Activated T-helper 1 cell treated with anti-CD3 and anti-CD28 coated beads, Interleukin-12 subunit alpha, Interleukin-12 subunit beta, Interleukin-2, Interleukin-4 antibody, amounts not matched to agents 30 ng/mL and 10 ng/mL and 1 ng/mL, durations not matched to agents 14 hours and 24 hours and 36 hours (primary cell): Measurements from ENCODE around the gene RBM47. TPM values are rescaled to one million over a fixed set of nuclear protein-coding genes. Genes with fewer than 3 reads are reported as not detected.
"Not testable (repeated sequence)": the region's sequence is repeated elsewhere in the genome, so short reads cannot be mapped to it uniquely, and the experiment has no call there.

Experiments used
- DNase-seq: peaks from one replicate; pipeline ENCODE4 v3.0.0; 2021; ENCODE audit warnings: low spot score
- H3K27ac Mint-ChIP-seq: one replicate; pipeline ENCODE4 v1.8.0; 2021; ENCODE audit warnings: mild to moderate bottlenecking, mixed read lengths
- H3K27me3 Mint-ChIP-seq: one replicate; pipeline ENCODE4 v1.8.0; 2022; ENCODE audit warnings: mild to moderate bottlenecking, moderate library complexity, mixed read lengths; ENCODE audit not compliant: insufficient read depth
- H3K36me3 Mint-ChIP-seq: one replicate; pipeline ENCODE4 v1.8.0; 2021; ENCODE audit warnings: low read depth, mixed read lengths
- H3K4me1 Mint-ChIP-seq: one replicate; pipeline ENCODE4 v1.8.0; 2021; ENCODE audit warnings: low read depth, mixed read lengths
- H3K4me3 Mint-ChIP-seq: one replicate; pipeline ENCODE4 v1.8.0; 2021; ENCODE audit warnings: mild to moderate bottlenecking, moderate library complexity, mixed read lengths
- H3K9me3 Mint-ChIP-seq: one replicate; pipeline ENCODE4 v1.8.0; 2021; ENCODE audit warnings: mixed read lengths
- intact Hi-C: fragments of 100-400 bp; cut with micrococcal nuclease; formaldehyde crosslinking; loops from one replicate; pipeline ENCODE4 v1.15.1; 2024
- total RNA-seq: library from RNA; stranded (reverse); gene quantifications from 2 replicates; pipeline ENCODE4 v1.2.3, GENCODE V29; 2022

Gene RBM47
- total RNA-seq, 1 donor from 2014 or later, result 21.4 TPM

DNA sequence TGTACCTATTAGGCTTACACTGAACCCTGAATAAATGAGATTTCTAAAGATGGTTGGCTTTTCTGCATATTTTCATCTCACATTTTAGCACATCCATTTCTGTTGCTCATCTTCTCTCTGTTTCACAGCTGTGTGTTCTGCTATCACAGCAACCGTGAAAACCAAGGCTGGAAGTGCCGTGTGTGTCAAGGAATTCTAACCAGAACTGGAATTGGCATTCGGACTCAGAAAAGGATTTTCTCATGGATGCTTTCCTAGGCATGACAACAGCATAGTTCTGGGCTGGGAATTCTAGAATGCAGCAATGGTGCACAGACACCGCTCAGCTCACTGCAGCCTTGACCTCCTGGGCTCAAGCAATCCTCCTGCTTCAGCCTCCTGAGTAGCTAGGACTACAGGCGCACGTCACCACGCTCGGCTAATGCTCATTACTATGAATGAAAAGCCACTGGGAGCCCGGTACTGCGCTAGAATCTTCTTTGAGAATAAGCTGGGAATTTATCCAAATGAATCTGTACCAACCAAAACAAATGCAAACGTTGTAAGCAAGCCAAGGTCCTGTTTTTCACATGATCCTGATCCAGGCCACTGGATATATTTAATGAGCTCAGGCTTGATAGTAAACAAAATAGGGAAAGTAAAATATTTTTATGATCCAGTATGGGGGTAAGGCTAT is 105.2 kb downstream of the RBM47 start:
- intact Hi-C loops, result no loop called here
- Mint-ChIP-seq H3K27me3 (peaks cover 3% of the 10 kb centered on the region), H3K4me3 (no peak overlapping the region), H3K9me3 (peaks cover 6% of the 10 kb centered on the region), H3K36me3 (peaks cover 3% of the 10 kb centered on the region), H3K27ac (no peak overlapping the region), H3K4me1 (peaks cover 8% of the 10 kb centered on the region)
- DNase-seq, result no peak

- no peak for DNase-seq
- Mint-ChIP-seq H3K4me3 (no peak overlapping the region), H3K9me3 (peaks cover 6% of the 10 kb centered on the region), H3K27ac (no peak overlapping the region), H3K4me1 (peaks cover 8% of the 10 kb centered on the region), H3K36me3 (peaks cover 3% of the 10 kb centered on the region), H3K27me3 (peaks cover 3% of the 10 kb centered on the region)
- intact Hi-C loops, result no loop called here
These were observed 106.1 kb downstream of the RBM47 start for GRCh38 chr4:40523581-40523980.

- intact Hi-C loops, result no loop called here
- Mint-ChIP-seq H3K4me3 (no peak overlapping the region), H3K4me1 (peaks cover 14% of the 10 kb centered on the region), H3K9me3 (peaks cover 6% of the 10 kb centered on the region), H3K27me3 (peaks cover 3% of the 10 kb centered on the region), H3K36me3 (peaks cover 3% of the 10 kb centered on the region), H3K27ac (no peak overlapping the region)
- DNase-seq, result no peak
These were observed 107.7 kb downstream of the RBM47 start for GRCh38 chr4:40521957-40522356.

DNA sequence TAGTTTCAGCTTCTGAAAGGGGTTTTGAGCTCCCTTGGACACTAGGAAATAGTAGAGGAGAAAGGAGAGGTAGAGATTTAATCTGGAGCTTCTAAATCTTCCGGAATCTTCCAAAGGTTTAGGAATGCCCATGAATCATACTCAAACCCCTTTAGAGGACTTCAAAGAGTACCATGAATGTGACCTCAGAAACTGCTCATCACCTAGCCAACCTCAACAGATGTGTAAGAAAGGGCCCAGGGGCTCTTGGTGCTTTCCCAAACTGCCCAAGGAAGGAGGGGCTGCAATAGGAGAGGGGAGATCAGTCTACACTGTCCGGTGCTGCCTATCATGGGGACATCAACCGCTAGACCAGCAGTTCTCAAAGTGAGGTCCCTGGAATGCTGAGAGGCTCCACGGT is 109.1 kb downstream of the RBM47 start:
- no peak overlapping the region for H3K4me3 Mint-ChIP-seq
- intact Hi-C loops, result no loop called here
- H3K27ac Mint-ChIP-seq, result no peak overlapping the region
- peaks cover 5% of the 10 kb centered on the region for H3K36me3 Mint-ChIP-seq
- H3K4me1 Mint-ChIP-seq, result peaks cover 28% of the 10 kb centered on the region
- H3K9me3 Mint-ChIP-seq, result peaks cover 6% of the 10 kb centered on the region
- DNase-seq, result no peak
- peaks cover 3% of the 10 kb centered on the region for H3K27me3 Mint-ChIP-seq

GRCh38 chr4:40517081-40517480 is 112.6 kb downstream of the RBM47 start:
- not testable (repeated sequence) for H3K27me3 Mint-ChIP-seq, H3K36me3 Mint-ChIP-seq, DNase-seq, H3K4me3 Mint-ChIP-seq, H3K9me3 Mint-ChIP-seq
- Mint-ChIP-seq H3K27ac (peak overlapping the region; percentile 63), H3K4me1 (peaks cover 42% of the 10 kb centered on the region)
- intact Hi-C loops, result loop anchor here (5.0 to 10.0 kb wide), 3 partner anchors 110 to 388 kb away; partner anchors contain the start of gene RBM47

GRCh38 chr4:40516651-40517050 is 113.0 kb downstream of the RBM47 start:
- Mint-ChIP-seq H3K4me1 (peaks cover 42% of the 10 kb centered on the region), H3K4me3 (no peak overlapping the region), H3K27me3 (peaks cover 3% of the 10 kb centered on the region), H3K27ac (peak overlapping the region; percentile 59), H3K36me3 (peaks cover 5% of the 10 kb centered on the region), H3K9me3 (peaks cover 6% of the 10 kb centered on the region)
- no peak for DNase-seq
- intact Hi-C loops, result loop anchor here (5.0 to 10.0 kb wide), 3 partner anchors 111 to 388 kb away; partner anchors contain the start of gene RBM47

GRCh38 chr4:40515398-40516293 is 114.0 kb downstream of the RBM47 start:
- no peak for DNase-seq

DNA sequence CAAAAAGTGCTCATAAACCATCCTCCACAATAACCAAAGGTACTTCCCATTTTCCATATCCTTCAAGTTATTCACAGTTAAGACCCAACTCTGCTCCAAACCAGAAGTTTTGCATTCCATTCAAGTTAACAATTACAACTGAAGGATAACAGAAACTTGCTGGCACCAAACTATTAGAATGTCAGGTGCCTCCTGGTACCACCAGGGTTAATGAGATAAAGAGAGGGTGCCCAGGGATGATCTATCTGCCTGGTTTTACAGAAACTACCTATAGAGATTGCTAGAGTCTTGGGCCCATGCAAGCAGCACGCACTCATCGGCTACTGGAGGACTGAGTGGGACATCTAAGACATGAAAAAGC is 114.6 kb downstream of the RBM47 start:
- Mint-ChIP-seq H3K4me3 (no peak overlapping the region), H3K27ac (peak overlapping the region; percentile 74), H3K27me3 (peaks cover under 1% of the 10 kb centered on the region), H3K4me1 (peaks cover 35% of the 10 kb centered on the region), H3K9me3 (peaks cover 2% of the 10 kb centered on the region), H3K36me3 (peaks cover 8% of the 10 kb centered on the region)
- no peak for DNase-seq
- intact Hi-C loops, result loop anchor here (1.0 to 10.0 kb wide), 9 partner anchors 12 to 458 kb away; partner anchors contain the start of gene RBM47

More at GRCh38 chr4:40515398-40516293, 114.0 kb downstream of the RBM47 start:
- H3K9me3 Mint-ChIP-seq, result peaks cover 6% of the 10 kb centered on the region
- peaks cover 3% of the 10 kb centered on the region for H3K27me3 Mint-ChIP-seq
- H3K4me3 Mint-ChIP-seq, result no peak overlapping the region
- H3K27ac Mint-ChIP-seq, result peak overlapping the region; percentile 74
- peaks cover 5% of the 10 kb centered on the region for H3K36me3 Mint-ChIP-seq
- intact Hi-C loops, result loop anchor here (1.0 to 10.0 kb wide), 9 partner anchors 12 to 458 kb away; partner anchors contain the start of gene RBM47
- H3K4me1 Mint-ChIP-seq, result peaks cover 42% of the 10 kb centered on the region

DNA sequence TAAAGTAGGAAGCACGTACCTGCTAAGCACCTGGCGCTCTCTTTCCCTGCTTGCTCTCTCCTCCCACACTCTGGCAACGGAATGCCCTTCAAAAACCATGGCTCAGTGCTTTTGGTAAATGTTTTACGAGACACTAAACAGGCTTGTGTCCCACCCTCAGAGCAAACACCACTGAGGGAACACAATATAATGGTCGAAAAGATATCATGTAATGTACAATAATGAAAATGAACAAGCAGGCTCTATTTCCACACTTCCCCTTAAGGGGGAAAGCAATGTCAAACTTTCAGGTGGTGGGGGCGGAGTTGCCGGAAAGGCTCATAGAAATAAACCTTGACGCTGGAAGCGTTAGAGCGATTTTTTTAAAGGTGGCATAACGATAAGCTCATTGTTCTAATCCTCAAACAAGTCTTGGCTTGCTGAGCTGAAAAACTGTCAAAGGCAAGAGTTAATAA is 115.1 kb downstream of the RBM47 start:
- peaks cover 34% of the 10 kb centered on the region for H3K4me1 Mint-ChIP-seq
- peak overlapping the region; percentile 10 for H3K27ac Mint-ChIP-seq
- DNase-seq, result no peak
- no peak overlapping the region for H3K4me3 Mint-ChIP-seq
- H3K9me3 Mint-ChIP-seq, result no peaks in the 10 kb centered on the region
- peaks cover 5% of the 10 kb centered on the region for H3K36me3 Mint-ChIP-seq
- intact Hi-C loops, result loop anchor here (2.0 to 10.0 kb wide), 2 partner anchors 48 to 390 kb away; no protein-coding TSS in a partner anchor
- H3K27me3 Mint-ChIP-seq, result no peaks in the 10 kb centered on the region

- H3K27me3 Mint-ChIP-seq, result no peaks in the 10 kb centered on the region
- no peaks in the 10 kb centered on the region for H3K9me3 Mint-ChIP-seq
- DNase-seq, result no peak
- intact Hi-C loops, result loop anchor here (1.0 to 10.0 kb wide), 2 partner anchors 8 to 394 kb away; no protein-coding TSS in a partner anchor
- no peak overlapping the region for H3K4me3 Mint-ChIP-seq
- H3K27ac Mint-ChIP-seq, result no peak overlapping the region
- H3K4me1 Mint-ChIP-seq, result peaks cover 24% of the 10 kb centered on the region
- peaks cover 3% of the 10 kb centered on the region for H3K36me3 Mint-ChIP-seq
These were observed 118.5 kb downstream of the RBM47 start for GRCh38 chr4:40511036-40511614.

- DNase-seq, result no peak
- Mint-ChIP-seq H3K4me1 (peaks cover 10% of the 10 kb centered on the region), H3K4me3 (no peak overlapping the region), H3K9me3 (no peaks in the 10 kb centered on the region), H3K27me3 (no peaks in the 10 kb centered on the region), H3K27ac (no peak overlapping the region), H3K36me3 (peaks cover 6% of the 10 kb centered on the region)
- intact Hi-C loops, result loop anchor here (5.0 kb wide), 1 partner anchor 356 kb away; no protein-coding TSS in a partner anchor
These were observed 121.7 kb downstream of the RBM47 start for GRCh38 chr4:40507977-40508376.

DNA sequence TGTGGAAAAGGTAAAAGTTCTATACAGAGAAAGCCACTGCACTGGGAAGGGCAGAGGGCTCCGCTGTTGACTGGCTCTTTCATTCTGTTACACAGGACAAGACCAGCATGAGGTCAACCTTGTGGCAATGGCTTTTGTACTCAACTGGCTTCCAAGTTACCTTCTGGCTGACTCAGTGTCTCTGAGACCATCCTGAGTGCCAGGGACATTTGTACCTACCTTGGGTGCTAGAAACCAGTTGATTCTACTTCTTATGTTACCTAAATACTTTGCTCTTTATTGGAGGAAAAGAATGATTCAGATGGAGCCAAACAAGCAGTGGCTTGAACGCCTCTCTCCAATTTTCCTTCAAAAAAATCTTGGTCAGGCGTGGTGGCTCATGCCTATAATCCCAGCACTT is 123.2 kb downstream of the RBM47 start:
- Mint-ChIP-seq H3K27me3 (no peaks in the 10 kb centered on the region), H3K4me1 (peaks cover 22% of the 10 kb centered on the region), H3K27ac (no peak overlapping the region), H3K9me3 (no peaks in the 10 kb centered on the region), H3K4me3 (no peak overlapping the region), H3K36me3 (peaks cover 10% of the 10 kb centered on the region)
- DNase-seq, result no peak
- intact Hi-C loops, result loop anchor here (5.0 kb wide), 1 partner anchor 354 kb away; no protein-coding TSS in a partner anchor
